ENCODE data around the gene DNASE1.

DNA sequence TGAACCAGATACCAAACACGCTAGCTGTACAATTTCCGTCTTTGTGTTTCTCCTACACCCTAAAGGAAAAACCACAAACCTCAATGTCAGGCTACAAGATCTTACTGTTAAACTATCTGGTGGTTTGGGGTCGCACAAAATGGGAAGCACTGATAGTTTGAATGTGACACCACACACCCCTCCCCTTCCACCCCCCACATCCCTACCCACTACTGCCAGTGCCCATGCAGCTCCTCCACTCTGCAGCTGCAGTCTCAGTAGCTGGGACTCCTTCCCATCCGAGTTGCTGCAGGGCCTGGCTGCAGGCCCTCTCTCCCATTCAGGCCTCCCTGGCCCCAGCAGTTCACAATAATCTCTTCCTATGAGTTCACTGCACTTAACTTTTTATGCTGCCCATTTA lies 44.5 kb downstream of the DNASE1 start:
- TF ChIP-seq SMAD4 (CRISPR knock-in tag; IDR thresholded peaks at IDR 0.05): no peak
- TF ChIP-seq, protein P1, sequence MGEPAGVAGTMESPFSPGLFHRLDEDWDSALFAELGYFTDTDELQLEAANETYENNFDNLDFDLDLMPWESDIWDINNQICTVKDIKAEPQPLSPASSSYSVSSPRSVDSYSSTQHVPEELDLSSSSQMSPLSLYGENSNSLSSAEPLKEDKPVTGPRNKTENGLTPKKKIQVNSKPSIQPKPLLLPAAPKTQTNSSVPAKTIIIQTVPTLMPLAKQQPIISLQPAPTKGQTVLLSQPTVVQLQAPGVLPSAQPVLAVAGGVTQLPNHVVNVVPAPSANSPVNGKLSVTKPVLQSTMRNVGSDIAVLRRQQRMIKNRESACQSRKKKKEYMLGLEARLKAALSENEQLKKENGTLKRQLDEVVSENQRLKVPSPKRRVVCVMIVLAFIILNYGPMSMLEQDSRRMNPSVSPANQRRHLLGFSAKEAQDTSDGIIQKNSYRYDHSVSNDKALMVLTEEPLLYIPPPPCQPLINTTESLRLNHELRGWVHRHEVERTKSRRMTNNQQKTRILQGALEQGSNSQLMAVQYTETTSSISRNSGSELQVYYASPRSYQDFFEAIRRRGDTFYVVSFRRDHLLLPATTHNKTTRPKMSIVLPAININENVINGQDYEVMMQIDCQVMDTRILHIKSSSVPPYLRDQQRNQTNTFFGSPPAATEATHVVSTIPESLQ (CRISPR knock-in tag; IDR thresholded peaks at IDR 0.05): no peak
- TF ChIP-seq ETV6 (CRISPR knock-in tag; IDR thresholded peaks at IDR 0.05): no peak
- TF ChIP-seq, protein P2, sequence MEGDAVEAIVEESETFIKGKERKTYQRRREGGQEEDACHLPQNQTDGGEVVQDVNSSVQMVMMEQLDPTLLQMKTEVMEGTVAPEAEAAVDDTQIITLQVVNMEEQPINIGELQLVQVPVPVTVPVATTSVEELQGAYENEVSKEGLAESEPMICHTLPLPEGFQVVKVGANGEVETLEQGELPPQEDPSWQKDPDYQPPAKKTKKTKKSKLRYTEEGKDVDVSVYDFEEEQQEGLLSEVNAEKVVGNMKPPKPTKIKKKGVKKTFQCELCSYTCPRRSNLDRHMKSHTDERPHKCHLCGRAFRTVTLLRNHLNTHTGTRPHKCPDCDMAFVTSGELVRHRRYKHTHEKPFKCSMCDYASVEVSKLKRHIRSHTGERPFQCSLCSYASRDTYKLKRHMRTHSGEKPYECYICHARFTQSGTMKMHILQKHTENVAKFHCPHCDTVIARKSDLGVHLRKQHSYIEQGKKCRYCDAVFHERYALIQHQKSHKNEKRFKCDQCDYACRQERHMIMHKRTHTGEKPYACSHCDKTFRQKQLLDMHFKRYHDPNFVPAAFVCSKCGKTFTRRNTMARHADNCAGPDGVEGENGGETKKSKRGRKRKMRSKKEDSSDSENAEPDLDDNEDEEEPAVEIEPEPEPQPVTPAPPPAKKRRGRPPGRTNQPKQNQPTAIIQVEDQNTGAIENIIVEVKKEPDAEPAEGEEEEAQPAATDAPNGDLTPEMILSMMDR (IDR thresholded peaks at IDR 0.05): no peak
- no peak for TF ChIP-seq FOXP1 (CRISPR knock-in tag; IDR thresholded peaks at IDR 0.05; ENCODE audit: borderline replicate concordance)
- no peak for TF ChIP-seq MYBL2 (CRISPR knock-in tag; IDR thresholded peaks at IDR 0.05)

Data from WTC11 (cell line).